ENCODE data around the gene ARHGAP31. TPM values are rescaled to one million over a fixed set of nuclear protein-coding genes. Genes with fewer than 3 reads are reported as not detected.

ARHGAP31 gene
- total and polyA plus RNA-seq, 2 of the 8 experiments (the other 6 are each of a cell fraction or from before 2014, with no cell fraction given) = 1.1 to 7.6 TPM

DNA sequence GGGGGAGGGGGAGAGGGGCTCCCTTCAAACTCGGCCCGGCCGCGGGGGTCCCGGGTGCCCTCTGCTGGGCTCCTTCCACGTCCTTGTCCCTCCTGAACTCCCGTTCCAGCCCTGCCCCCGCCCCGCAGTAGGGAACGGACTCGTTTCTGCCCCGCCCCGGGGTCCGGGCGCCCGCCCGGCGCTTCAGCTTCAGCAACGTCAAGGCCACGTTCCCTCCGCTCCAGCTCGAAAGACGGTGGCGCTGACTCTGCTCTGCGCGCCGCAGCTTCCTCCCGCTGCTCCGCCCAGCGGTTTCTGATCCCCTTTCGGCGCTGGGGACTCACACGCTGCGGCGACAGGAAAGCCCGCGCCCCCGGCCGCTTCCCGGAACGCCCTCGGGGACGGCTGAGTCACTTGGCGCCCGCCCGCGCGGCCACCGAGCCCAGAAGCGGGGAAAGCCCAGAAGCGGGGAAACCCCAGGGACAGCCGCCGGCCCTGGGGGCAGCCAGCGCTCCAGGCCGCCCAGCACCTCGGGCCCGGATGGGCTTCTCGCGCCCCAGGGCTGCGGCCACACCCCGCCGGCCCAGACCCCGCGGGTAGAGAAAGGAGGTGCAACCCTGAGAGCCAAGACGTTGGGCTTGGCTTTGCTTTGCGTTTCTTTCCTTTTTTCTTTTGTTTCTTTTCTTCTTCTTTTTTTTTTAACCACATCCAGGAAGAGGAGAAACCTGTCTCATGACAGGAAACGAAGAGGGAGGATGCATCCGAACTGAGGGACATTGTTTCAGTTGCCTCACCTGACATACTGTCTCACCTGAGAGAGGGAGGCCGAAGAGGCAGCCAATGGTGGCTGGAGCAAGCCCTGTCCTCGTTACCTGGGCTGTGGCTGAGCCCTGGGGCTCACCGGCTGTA is 28.9 kb downstream of the ARHGAP31 start (continued):
- TF ChIP-seq RNF2 (IDR thresholded peaks at IDR 0.05; ENCODE audit: borderline replicate concordance, low read depth, low read length, missing control alignments, poor library complexity, severe bottlenecking) = peak; percentile 18
- TF ChIP-seq CREB1 (IDR thresholded peaks at IDR 0.05) = peak; percentile 78
- TF ChIP-seq SIRT6 (IDR thresholded peaks at IDR 0.05; ENCODE audit: low read length) = no peak
- no peak for TF ChIP-seq POU5F1 (IDR thresholded peaks at IDR 0.05; ENCODE audit: low read depth, low read length)
- no peak for TF ChIP-seq CHD2 (IDR thresholded peaks at IDR 0.05; ENCODE audit: low read length)
- no peak for TF ChIP-seq RXRA (IDR thresholded peaks at IDR 0.05; ENCODE audit: insufficient read depth, low read depth, low read length)
- TF ChIP-seq GTF2F1 (IDR thresholded peaks at IDR 0.05; ENCODE audit: borderline replicate concordance, low read depth, low read length) = no peak
- TF ChIP-seq RFX5 (IDR thresholded peaks at IDR 0.05; ENCODE audit: borderline replicate concordance, low read depth, low read length) = no peak
- TF ChIP-seq HDAC2 (IDR thresholded peaks at IDR 0.05; ENCODE audit: borderline replicate concordance in 1 of 2, low read depth in 2 of 2, low read length in 2 of 2) = 0 out of 4 replicates have a peak, but pooled peaks of 1 of the 2 experiments have one; percentile 59
- 0 out of 2 replicates have a peak, but pooled peaks have one; percentile 1 for TF ChIP-seq MAFK (IDR thresholded peaks at IDR 0.05; ENCODE audit: low read depth, low read length)
- TF ChIP-seq EGR1 (IDR thresholded peaks at IDR 0.05; ENCODE audit: borderline replicate concordance, low read depth, low read length) = no peak
- TF ChIP-seq, protein P1, sequence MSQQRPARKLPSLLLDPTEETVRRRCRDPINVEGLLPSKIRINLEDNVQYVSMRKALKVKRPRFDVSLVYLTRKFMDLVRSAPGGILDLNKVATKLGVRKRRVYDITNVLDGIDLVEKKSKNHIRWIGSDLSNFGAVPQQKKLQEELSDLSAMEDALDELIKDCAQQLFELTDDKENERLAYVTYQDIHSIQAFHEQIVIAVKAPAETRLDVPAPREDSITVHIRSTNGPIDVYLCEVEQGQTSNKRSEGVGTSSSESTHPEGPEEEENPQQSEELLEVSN (IDR thresholded peaks at IDR 0.05) = peak; percentile 42; the same call in 1 of the 2 replicates
- TF ChIP-seq, protein P2, sequence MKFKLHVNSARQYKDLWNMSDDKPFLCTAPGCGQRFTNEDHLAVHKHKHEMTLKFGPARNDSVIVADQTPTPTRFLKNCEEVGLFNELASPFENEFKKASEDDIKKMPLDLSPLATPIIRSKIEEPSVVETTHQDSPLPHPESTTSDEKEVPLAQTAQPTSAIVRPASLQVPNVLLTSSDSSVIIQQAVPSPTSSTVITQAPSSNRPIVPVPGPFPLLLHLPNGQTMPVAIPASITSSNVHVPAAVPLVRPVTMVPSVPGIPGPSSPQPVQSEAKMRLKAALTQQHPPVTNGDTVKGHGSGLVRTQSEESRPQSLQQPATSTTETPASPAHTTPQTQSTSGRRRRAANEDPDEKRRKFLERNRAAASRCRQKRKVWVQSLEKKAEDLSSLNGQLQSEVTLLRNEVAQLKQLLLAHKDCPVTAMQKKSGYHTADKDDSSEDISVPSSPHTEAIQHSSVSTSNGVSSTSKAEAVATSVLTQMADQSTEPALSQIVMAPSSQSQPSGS (IDR thresholded peaks at IDR 0.05; ENCODE audit: low read length) = no peak
- TF ChIP-seq SUZ12 (IDR thresholded peaks at IDR 0.05; ENCODE audit: low read length) = 0 out of 2 replicates have a peak, but pooled peaks have one; percentile 37
- TF ChIP-seq, protein P3, sequence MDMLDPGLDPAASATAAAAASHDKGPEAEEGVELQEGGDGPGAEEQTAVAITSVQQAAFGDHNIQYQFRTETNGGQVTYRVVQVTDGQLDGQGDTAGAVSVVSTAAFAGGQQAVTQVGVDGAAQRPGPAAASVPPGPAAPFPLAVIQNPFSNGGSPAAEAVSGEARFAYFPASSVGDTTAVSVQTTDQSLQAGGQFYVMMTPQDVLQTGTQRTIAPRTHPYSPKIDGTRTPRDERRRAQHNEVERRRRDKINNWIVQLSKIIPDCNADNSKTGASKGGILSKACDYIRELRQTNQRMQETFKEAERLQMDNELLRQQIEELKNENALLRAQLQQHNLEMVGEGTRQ (IDR thresholded peaks at IDR 0.05; ENCODE audit: low read length) = no peak
- TF ChIP-seq NANOG (IDR thresholded peaks at IDR 0.05; ENCODE audit: insufficient read depth, low read depth, low read length, poor library complexity, severe bottlenecking) = no peak
- TF ChIP-seq GABPA (IDR thresholded peaks at IDR 0.05; ENCODE audit: borderline replicate concordance, insufficient read depth, low read length) = no peak
- peak; percentile 57 for TF ChIP-seq TAF7 (optimal IDR thresholded peaks at IDR 0.05; ENCODE audit: borderline replicate concordance, low read depth, low read length)

Data from H1 (cell line).